ENCODE results near the gene ZWILCH.

- TF ChIP-seq CTCF (IDR thresholded peaks at IDR 0.05; ENCODE audit: poor library complexity): no peak
- TF ChIP-seq EZH2 (IDR thresholded peaks at IDR 0.05; ENCODE audit: borderline replicate concordance): no peak
These were observed 90.2 kb downstream of the ZWILCH start for GRCh38 chr15:66595332-66595731.
